GM21390 (cell line): Measurements from ENCODE around the gene C10orf143.
"Not testable (repeated sequence)": the region's sequence is repeated elsewhere in the genome, so short reads cannot be mapped to it uniquely, and the experiment has no call there.

Experiments
- ATAC-seq: cut with Tn5 transposase; IDR thresholded peaks from one replicate; pipeline ENCODE4 v1.9.1; 2021; ENCODE audit not compliant: unreplicated experiment

The C10orf143 gene

GRCh38 chr10:130037169-130037661 lies 73.4 kb downstream of the C10orf143 start:
- no peak for ATAC-seq

DNA sequence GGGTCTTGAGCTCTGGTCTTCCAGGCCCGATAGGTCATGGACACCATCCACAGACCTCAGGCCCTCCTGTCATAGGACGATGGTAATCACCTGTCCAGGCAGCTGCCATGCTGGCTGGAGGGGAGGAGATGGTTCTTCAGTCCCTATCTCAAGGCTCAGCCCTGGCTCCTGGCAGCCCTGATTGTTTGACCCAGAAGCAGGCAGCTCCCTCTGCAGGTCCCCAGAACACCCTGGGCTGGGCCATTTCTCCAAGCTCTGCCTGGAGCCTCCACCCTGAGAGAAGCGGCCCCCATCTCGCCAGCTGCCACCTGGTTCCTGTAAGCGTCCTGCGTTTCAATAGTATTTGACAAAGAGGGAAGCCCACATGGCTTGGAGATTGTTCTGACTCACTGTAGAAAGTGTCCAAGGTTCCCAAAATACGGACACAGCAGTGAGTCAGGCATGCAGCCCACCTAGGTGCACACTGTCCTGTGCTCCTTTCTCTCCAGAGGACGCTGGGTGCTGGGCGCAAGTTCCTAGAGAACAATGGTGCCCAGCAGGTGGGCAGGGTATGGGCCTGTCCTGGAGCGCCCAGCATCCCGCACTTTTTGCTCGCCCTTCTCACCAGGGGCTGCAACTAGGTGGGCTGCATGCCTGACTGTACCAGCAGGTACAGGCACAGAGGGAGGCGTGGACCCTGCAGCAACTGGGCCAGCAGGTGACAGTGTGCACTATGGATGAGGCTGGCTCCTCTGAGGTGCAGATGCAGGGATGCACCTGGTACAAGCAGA lies 74.1 kb downstream of the C10orf143 start:
- no peak for ATAC-seq

DNA sequence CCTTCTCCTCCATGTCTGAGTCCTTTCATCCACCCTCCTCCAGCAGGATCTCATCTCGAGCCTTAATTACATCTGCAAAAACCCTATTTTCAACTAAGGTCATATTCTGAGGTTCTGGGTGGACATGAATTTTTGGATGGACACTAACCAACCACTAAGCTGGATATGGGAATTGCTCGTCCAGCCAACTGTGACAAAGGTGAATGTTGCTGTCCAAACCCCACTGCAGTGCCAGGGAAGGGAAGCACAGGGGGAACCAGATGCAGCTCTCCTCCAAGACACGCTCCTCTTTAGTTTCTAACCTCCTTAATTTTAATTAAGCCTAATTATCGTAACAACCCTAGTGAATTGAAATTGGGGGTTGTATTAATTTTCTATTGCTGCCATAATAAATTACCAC lies 81.4 kb downstream of the C10orf143 start:
- ATAC-seq: no peak

DNA sequence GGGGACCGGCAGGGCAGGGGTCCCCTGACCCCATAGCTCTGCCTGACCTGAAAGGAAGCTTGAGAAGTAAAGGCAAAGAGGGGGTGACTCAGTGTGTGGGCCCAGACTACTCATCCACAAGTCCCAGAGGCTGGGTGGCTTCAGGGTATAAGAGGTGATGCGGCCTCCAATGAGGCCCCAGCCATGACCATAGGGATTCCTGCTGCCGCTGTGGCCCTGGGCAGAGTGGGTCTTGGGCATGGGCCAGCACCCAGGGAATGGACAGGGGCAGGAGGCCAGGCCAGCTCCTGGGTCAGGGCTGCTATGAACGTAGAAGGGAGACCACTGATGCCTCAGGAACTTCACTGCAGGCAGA lies 82.2 kb downstream of the C10orf143 start:
- ATAC-seq: no peak

- no peak for ATAC-seq
These were observed 82.7 kb downstream of the C10orf143 start for GRCh38 chr10:130027716-130028464.

GRCh38 chr10:130026670-130027456 lies 83.8 kb downstream of the C10orf143 start:
- ATAC-seq: no peak

DNA sequence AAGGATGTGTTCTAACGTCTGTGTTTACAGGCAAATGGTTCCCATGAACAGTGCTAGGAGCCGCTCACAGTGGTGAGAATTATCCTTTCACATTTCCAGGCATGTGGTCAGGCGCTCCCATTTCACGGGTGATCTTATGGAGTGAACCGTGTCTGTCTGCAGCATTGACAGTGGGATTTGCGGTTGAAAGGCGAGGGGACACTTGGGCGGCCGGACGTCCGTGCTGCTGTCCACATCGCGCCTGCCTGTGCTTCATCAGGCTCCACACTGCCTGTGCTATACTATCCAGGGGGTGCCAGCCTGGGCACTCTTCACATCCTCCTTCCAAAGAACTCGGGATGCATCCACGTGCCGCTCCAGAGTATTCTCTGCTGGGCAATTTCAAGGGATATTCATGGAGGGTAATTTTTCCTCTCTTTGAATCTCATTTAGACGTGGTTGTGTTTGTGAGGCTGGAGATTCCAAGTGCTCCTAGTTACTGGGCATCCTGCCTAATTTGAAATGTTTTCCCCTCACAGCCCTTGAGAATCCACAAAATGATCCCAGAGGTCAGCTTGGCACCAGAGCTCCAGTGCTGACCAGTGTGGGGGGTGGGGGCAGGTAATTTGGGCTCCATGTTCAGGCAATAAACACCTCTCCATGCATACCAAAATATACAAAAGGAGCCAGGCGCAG lies 84.7 kb downstream of the C10orf143 start:
- no peak for ATAC-seq

GRCh38 chr10:130025326-130025725 lies 85.3 kb downstream of the C10orf143 start:
- ATAC-seq: no peak

DNA sequence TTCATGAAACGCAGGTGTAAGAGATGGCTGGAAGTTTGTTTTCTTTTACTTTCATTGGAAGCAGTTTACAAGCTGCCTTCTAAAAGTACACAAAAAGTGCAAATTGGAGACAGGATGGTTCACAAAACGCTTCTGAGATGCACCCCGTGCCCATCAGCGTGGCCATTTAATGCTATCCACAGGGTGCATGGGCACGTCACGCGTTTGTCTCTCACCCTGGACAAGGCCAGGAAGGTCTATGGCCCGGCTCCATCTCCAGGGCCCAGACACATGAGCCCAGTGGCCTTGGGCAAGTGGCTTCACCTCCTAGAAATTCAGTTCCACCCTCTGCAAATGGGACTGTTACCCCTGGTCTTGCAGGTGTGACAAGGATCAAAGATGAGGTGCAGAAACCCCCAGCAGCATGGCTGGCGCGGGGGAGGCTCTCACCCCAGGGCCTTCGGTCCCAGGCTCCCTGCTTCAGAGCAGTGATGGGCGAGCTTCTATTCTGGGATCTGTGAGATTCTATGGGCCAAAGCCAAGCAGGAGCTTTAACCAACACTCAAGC lies 85.8 kb downstream of the C10orf143 start:
- ATAC-seq: no peak

- not testable (repeated sequence) for ATAC-seq
These were observed 86.3 kb downstream of the C10orf143 start for GRCh38 chr10:130024326-130024725.

DNA sequence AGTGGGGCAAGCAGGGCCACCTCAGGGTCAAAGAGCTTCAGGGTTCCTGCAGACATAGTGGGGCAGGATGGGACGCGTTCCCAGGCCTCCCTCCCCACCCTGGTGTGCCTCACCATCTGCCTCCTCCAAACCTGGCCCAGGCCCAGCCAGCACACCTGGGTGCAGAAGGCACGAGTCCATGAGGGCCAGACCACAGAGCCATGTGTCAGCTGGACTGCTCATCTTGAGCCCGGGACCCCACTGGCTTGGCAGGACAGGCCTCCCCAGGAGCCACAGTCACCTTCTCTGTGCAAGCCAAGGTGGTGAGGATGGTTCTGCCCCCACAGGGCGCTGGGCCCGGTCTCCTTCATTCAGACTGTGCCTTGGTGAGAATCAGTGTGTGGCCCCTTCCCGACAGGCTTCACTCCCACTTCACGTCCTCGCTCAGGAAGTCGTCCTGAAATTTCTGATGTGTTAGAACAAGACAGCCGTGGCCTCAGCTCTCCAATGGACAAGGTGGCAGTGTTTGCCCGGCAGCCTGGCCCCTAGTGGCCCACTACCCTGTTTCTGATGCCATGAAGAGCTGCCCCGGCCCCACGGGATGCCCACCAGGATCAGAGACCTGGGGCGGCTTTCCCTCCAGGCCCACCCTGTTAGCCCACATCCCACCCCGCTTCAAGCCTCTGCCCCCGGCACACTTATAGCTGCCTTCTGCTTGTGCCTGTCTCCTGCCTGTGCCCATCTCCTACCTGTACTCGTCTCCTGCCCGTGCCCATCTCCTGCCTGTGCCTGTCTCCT lies 87.0 kb downstream of the C10orf143 start:
- ATAC-seq: no peak

DNA sequence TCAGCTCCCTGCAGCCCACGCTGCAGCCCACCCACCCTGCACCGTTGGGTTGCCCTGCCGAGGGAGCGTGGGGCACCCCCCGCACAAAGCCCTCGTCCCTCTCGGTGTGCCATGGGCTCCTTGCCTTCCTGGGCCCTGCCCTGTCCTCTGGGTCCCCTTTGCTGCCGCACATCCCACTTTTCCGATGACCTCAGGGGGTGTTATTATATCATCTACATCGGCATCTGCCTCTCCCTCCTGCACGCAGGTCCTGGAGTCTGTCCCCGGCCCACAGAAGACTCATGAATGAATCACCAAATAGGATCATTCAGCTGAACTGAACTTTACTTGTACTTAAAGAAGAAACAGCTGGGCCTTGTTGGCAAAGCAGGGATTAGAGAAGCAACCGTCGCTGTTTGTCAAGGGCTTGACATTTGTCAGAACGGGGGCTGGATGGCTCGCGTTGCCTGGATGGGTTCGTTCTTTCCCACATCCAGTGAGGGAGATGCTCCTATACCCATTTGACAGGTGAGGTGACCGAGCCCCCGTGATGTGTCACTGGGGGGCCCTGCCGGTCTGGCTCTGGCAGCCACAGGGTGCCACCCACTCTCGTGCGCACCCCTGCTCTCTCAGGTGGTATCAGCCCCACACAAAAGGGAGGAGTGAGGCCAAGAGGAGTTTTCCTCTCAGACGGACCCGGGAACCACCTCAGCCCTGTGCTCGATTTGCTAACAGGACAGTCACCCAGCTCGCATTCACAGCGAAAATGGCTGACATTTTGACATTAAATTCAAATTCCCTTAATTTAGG lies 87.9 kb downstream of the C10orf143 start:
- ATAC-seq: no peak

DNA sequence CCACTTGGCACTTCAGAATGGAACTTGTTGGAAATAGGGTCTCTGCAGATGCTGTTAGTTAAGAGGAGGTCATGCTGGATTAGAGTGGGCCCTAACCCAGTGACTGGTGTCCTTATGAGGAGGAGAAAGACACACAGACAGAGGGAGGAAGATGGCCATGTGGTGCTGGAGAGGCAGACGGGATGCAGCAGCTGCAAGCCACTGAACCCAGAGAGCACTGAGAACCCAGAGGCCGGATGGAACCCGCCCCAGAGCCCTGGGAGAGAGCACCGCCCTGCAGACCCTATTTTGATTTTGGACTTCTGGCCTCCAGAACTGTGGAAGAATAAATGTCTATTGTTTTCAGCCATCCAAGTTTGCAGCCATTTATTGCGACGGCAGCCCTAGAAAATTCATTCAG lies 88.5 kb downstream of the C10orf143 start:
- ATAC-seq: no peak

DNA sequence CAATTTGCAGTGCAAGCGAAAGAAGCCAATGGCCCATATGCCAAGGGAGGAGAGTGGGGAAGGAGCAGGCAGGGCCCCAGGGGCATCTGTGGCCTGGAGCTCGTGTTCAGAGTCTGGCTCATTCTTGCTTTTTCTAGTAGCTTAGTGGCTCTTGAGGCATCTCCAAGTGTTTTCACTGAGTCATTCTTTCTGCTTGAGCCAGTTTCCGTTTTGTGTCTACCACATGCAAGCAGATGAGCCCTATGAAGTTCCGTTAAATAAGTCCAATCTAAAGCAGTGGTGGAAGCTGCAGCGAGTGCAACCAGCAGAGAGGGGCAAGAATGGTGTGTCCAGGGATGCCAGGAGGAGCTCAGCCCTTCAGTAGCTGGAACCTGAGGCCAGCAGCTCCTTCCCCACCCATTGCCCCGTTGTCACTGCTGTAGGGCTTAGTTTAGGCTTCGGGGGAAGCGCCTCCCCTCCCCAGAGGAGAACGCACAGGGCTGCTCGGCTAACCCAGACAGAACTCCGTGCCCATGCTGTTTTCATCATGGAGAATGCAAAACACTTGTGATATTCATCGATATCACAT lies 89.2 kb downstream of the C10orf143 start:
- no peak for ATAC-seq

DNA sequence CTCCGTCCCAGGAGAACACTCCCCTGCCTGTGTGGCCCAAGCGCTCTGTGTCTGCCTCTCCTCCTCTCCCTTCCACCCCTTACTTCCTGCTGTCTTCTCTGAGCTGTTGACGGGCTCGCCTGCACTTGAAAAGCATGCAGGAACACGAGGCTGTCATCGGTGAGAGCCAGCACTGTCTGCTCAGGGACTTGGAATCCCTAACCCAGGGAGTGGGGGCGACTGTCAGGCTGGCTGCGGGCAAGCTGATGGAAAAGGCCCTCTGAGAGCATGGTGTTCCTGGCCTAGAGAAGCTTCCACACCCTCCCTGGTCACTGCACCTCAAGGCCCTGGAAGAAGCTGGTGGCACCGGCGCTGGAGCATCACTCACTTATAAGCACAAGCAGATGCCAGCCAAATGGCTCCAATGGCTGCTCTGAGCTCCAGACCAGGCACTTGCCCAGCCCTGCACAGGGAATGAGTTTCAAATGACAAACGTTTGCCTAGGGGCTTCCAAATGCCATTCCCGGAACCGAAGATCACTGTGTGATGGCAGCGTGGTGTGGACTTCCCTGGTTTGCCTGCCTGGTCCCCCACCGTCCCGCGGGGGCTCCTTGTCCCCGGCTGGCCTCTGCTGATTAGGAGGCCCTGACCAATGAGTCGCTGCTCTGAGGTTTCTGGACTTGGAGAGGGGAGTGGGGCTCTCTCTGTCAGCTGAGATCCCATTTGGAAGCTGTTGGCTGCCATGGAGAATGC lies 89.8 kb downstream of the C10orf143 start:
- ATAC-seq: no peak

- ATAC-seq: no peak
These were observed 91.9 kb downstream of the C10orf143 start for GRCh38 chr10:130018730-130019185.

DNA sequence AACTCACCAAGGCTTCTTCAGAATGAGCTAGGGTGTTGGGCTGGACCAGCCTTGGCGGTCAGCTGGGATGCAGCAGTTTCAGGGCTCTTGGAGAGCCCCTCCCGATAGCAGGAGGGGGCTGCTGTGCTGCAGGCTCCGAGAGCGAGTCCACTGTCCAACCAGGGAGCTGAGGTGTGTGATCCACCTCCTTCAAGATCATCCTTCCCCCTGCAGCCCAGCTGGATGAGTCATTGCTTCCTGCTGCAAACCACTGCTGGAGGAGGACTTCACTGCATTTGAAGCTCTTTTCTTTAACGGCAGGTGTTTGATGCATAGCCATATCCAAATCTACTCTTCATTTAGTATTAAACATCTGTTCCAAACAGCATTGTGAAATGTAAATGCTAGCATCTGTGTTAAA lies 92.4 kb downstream of the C10orf143 start:
- no peak for ATAC-seq

GRCh38 chr10:130017631-130018022 lies 93.0 kb downstream of the C10orf143 start:
- ATAC-seq: no peak
